ENCODE results near the gene GRID2IP. TPM values are rescaled to one million over a fixed set of nuclear protein-coding genes. Genes with fewer than 3 reads are reported as not detected.
A peak's percentile ranks its signal among the peaks of the same experiment; 100 is the strongest.

Gene GRID2IP
- total RNA-seq, 1 donor from 2014 or later, result not detected

DNA sequence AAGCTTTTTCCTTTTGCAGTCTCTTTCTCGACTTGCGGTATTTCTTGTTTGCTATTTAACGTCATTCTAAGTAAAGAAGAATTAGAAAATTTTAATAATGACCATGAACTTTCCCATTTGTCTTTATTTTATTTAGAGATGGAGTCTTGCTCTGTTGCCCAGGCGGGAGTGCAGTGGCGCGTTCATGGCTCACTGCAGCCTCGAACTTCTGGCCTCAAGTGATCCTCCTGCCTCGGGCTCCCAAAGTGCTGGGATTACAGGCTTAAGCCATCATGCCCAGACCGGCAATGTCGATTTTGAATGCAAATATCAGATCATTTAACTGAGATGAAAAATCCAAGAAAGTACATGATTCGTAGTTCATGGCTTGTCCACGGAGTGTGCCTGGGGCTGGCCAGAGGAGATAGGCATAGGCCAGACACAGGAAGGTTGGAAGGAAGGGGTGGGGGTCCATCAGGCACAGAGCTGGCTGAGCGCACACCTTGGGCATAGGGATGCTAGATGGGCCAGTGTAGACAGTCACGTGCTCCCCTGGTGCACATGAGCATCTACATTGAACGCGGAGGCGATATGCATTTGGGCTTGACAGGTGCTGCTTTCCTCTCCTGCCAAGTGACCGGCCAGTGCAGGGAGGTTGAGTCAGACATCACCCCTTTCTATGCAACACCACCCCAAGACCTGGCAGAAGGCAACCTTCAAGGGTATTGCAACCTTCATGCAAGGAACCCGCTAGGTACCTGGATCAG is 64.7 kb downstream of the GRID2IP start:
- Histone ChIP-seq H3K36me3 (no peaks in the 10 kb centered on the region), H3K4me3 (no peak overlapping the region), H3K27ac (replicated peaks) (no peak overlapping the region), H3K27me3 (ENCODE audit: low read depth) (no peaks in the 10 kb centered on the region), H3K9me3 (replicated peaks) (peaks cover 9% of the 10 kb centered on the region), H3K4me1 (peaks cover 29% of the 10 kb centered on the region)
- DNase-seq, result no peak
- TF ChIP-seq, protein P1, sequence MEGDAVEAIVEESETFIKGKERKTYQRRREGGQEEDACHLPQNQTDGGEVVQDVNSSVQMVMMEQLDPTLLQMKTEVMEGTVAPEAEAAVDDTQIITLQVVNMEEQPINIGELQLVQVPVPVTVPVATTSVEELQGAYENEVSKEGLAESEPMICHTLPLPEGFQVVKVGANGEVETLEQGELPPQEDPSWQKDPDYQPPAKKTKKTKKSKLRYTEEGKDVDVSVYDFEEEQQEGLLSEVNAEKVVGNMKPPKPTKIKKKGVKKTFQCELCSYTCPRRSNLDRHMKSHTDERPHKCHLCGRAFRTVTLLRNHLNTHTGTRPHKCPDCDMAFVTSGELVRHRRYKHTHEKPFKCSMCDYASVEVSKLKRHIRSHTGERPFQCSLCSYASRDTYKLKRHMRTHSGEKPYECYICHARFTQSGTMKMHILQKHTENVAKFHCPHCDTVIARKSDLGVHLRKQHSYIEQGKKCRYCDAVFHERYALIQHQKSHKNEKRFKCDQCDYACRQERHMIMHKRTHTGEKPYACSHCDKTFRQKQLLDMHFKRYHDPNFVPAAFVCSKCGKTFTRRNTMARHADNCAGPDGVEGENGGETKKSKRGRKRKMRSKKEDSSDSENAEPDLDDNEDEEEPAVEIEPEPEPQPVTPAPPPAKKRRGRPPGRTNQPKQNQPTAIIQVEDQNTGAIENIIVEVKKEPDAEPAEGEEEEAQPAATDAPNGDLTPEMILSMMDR (IDR thresholded peaks at IDR 0.05; ENCODE audit: borderline replicate concordance), result no peak
- intact Hi-C loops (cut with micrococcal nuclease), result no loop called here

DNA sequence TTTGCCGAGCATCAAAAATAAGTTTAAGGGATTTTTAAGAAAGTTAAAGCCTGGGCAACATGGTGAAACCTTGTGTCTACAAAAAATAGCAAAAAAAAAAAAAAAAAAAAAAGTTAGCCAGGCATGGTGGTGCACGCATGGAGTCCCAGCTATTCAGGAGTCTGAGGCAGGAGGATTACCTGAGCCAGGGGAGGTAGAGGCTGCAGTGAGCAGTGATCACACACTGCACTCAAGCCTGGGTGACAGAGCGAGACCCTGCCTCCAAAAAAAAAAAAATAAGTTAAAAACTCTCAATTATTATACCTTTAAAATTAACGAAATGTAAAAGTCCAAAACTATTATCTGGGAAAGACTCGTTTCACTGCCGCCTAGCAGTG is 68.5 kb downstream of the GRID2IP start:
- peak overlapping the region; percentile 99 for H3K4me3 ChIP-seq
- TF ChIP-seq, protein P1 (IDR thresholded peaks at IDR 0.05; ENCODE audit: borderline replicate concordance), result no peak
- no peak for DNase-seq
- H3K4me1 ChIP-seq, result peaks cover 66% of the 10 kb centered on the region
- peak overlapping the region; percentile 98 for H3K27ac ChIP-seq (replicated peaks)
- intact Hi-C loops (cut with micrococcal nuclease), result no loop called here
- H3K27me3 ChIP-seq (ENCODE audit: low read depth), result no peaks in the 10 kb centered on the region
- H3K9me3 ChIP-seq (replicated peaks), result no peaks in the 10 kb centered on the region
- H3K36me3 ChIP-seq, result no peaks in the 10 kb centered on the region

DNA sequence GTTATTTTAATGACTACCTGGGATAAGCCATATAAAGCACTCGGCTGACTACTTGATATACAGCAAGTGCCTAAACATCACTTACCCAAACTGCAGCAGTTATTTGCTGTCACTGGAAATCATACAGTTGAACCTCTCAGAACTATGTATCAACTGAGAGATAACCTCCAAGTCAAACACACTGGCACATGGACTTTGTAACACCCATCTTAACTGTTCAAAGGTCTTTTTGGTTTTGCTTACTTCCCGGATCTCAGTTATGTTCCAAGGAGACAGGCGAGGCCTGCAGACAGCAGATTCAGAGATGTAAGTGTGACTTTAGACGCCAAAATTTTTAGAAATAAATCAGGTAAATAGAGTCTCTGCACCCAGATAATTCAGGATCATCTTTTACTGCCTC is 69.0 kb downstream of the GRID2IP start:
- Histone ChIP-seq H3K27me3 (ENCODE audit: low read depth) (no peaks in the 10 kb centered on the region), H3K4me3 (peak overlapping the region; percentile 99), H3K4me1 (peaks cover 70% of the 10 kb centered on the region), H3K27ac (replicated peaks) (peak overlapping the region; percentile 98), H3K9me3 (replicated peaks) (no peaks in the 10 kb centered on the region), H3K36me3 (no peaks in the 10 kb centered on the region)
- DNase-seq, result no peak
- TF ChIP-seq, protein P1 (IDR thresholded peaks at IDR 0.05; ENCODE audit: borderline replicate concordance), result no peak
- intact Hi-C loops (cut with micrococcal nuclease), result no loop called here

DNA sequence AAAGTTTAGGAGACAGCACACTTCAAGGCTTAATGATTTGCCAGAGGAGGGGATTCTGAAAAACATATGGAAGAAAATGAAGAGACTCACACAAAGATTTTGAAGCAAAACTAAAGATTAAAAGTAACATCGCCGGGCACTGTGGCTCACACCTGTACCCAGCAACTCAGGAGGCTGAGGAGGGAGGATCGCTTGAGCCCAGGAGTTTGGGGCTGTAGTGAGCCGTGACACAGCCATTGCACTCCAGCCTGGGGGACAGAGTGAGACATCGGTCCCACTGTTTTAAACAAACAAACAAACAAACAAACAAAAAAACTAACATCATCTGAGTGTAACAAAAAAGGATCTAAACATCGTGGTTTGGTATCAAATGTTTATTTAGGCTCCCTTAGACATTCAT is 69.8 kb downstream of the GRID2IP start:
- Histone ChIP-seq H3K27ac (replicated peaks) (no peak overlapping the region), H3K4me1 (peaks cover 79% of the 10 kb centered on the region), H3K9me3 (replicated peaks) (no peaks in the 10 kb centered on the region), H3K4me3 (peak overlapping the region; percentile 99), H3K36me3 (no peaks in the 10 kb centered on the region), H3K27me3 (ENCODE audit: low read depth) (no peaks in the 10 kb centered on the region)
- TF ChIP-seq, protein P1 (IDR thresholded peaks at IDR 0.05; ENCODE audit: borderline replicate concordance), result no peak
- intact Hi-C loops (cut with micrococcal nuclease), result no loop called here
- no peak for DNase-seq

DNA sequence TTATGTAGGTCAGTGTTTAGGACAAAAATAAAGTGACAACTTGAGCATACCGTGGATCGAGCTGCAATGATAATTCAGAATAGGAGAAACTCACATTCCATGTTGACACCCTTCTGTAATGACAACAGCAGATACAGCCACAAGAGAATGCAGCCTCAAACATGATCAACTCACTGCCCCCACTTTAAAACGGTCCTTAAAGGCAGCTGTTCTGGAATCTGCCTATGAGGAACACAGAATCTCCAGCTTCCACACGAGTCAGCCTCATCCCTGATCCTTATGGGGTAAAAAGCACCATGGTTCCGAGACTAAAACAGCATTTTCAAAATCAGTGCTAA is 71.0 kb downstream of the GRID2IP start:
- Histone ChIP-seq H3K36me3 (no peaks in the 10 kb centered on the region), H3K9me3 (replicated peaks) (no peaks in the 10 kb centered on the region), H3K4me1 (peaks cover 90% of the 10 kb centered on the region), H3K27me3 (ENCODE audit: low read depth) (no peaks in the 10 kb centered on the region), H3K27ac (replicated peaks) (peak overlapping the region; percentile 66), H3K4me3 (peak overlapping the region; percentile 99)
- TF ChIP-seq, protein P1 (IDR thresholded peaks at IDR 0.05; ENCODE audit: borderline replicate concordance), result no peak
- intact Hi-C loops (cut with micrococcal nuclease), result no loop called here
- DNase-seq, result no peak

Measured in left ventricle myocardium inferior (tissue), 1 donor.